Measurements from ENCODE around the gene ZBTB11. TPM values are rescaled to one million over a fixed set of nuclear protein-coding genes. Genes with fewer than 3 reads are reported as not detected.

ZBTB11 gene
- total RNA-seq, 6 experiments from 2014 or later = 5.4 to 8.5 (median 7.9) TPM

DNA sequence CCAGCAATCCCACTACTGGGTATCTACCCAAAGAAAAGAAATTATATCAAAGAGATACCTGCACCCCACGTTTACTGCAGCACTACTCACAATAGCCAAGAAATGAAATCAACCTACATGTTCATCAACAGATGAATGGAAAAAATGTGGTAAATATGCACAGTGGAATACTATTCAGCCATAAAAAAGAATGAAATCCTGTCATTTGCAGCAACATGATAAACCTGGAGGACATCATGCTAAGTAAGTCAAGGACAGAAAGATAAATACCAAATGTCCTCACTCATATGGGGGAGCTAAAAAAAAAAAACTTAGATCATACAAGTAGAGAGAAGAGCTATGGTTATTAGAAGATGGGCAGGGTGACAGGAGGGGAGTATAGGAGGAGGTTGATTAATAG is 9.1 kb downstream of the ZBTB11 start:
- 90% methylated on average over 1 of the region's 1 CpG for WGBS (ENCODE audit: insufficient coverage, low coverage, low lambda C conversion rate, missing lambda C conversion rate)
- TF ChIP-seq POLR2A (IDR thresholded peaks at IDR 0.05) = no peak
- TF ChIP-seq, protein P1, sequence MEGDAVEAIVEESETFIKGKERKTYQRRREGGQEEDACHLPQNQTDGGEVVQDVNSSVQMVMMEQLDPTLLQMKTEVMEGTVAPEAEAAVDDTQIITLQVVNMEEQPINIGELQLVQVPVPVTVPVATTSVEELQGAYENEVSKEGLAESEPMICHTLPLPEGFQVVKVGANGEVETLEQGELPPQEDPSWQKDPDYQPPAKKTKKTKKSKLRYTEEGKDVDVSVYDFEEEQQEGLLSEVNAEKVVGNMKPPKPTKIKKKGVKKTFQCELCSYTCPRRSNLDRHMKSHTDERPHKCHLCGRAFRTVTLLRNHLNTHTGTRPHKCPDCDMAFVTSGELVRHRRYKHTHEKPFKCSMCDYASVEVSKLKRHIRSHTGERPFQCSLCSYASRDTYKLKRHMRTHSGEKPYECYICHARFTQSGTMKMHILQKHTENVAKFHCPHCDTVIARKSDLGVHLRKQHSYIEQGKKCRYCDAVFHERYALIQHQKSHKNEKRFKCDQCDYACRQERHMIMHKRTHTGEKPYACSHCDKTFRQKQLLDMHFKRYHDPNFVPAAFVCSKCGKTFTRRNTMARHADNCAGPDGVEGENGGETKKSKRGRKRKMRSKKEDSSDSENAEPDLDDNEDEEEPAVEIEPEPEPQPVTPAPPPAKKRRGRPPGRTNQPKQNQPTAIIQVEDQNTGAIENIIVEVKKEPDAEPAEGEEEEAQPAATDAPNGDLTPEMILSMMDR (IDR thresholded peaks at IDR 0.05) = no peak
- Histone ChIP-seq H3K36me3 (peaks cover 0 to 35% (median 12%) of the 10 kb centered on the region in 4 donors), H3K4me3 (no peak overlapping the region), H3K27ac (no peak overlapping the region), H3K4me1 (peaks cover 0 to 5% (median 0%) of the 10 kb centered on the region in 4 donors), H3K27me3 (no peaks in the 10 kb centered on the region), H3K9me3 (no peaks in the 10 kb centered on the region)
- no peak for ATAC-seq
- intact Hi-C loops (cut with DNase I) = no loop called here
- no peak for DNase-seq

DNA sequence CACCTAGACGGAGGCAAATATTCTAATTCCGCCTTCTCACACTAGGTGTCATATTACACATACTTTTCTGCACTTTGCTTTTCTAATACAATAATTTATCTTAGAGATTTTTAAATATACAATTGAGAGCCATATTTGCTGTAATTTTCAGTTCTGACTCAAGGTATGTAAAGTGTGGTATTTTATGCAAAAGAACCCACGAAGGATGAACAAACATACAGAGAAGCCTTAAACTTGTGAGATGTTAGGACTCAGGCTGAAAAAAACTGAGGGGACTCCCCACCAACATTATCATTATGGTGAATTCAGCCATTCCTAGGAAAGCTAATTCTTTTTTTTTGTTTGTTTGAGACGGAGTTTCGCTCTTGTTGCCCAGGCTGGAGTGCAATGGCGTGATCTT is 9.6 kb downstream of the ZBTB11 start:
- H3K4me3 ChIP-seq = no peak overlapping the region
- H3K36me3 ChIP-seq = peaks cover 0 to 40% (median 12%) of the 10 kb centered on the region in 4 donors
- no peaks in the 10 kb centered on the region for H3K9me3 ChIP-seq
- H3K27me3 ChIP-seq = no peaks in the 10 kb centered on the region
- peaks cover 0 to under 1% (median 0%) of the 10 kb centered on the region in 4 donors for H3K4me1 ChIP-seq
- 90% methylated on average over 6 of the region's 6 CpGs for WGBS (ENCODE audit: insufficient coverage, low coverage, low lambda C conversion rate, missing lambda C conversion rate)
- ATAC-seq (no peak), DNase-seq (no peak)
- intact Hi-C loops (cut with DNase I) = no loop called here
- no peak overlapping the region for H3K27ac ChIP-seq
- TF ChIP-seq, protein P1 (IDR thresholded peaks at IDR 0.05) = no peak

DNA sequence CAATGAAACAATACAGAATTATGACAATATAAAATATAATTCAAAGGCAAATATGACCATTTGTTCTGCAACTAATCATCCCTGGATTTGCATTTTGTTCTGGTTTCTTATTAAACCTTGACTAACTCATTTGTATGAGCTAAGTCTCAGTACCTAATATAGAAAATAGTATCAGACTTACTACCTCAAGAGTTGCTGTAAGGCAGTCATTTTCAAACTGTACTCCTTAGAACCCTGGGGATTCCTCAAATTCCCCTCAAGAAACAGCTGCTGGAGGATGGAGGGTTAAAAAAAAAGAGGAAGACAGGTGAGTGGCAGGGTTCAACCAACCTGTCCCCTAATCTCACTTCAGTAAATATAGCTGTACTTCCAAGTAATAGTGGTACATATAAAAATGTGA is 11.1 kb downstream of the ZBTB11 start:
- H3K27ac ChIP-seq = no peak overlapping the region
- intact Hi-C loops (cut with DNase I) = no loop called here
- no peaks in the 10 kb centered on the region for H3K4me1 ChIP-seq
- no peaks in the 10 kb centered on the region for H3K9me3 ChIP-seq
- no peak overlapping the region for H3K4me3 ChIP-seq
- no peak for ATAC-seq
- no peaks in the 10 kb centered on the region for H3K27me3 ChIP-seq
- H3K36me3 ChIP-seq = peaks cover 0 to 41% (median 12%) of the 10 kb centered on the region in 4 donors
- TF ChIP-seq POLR2A (IDR thresholded peaks at IDR 0.05) = no peak
- TF ChIP-seq, protein P1 (IDR thresholded peaks at IDR 0.05) = no peak
- DNase-seq = no peak

DNA sequence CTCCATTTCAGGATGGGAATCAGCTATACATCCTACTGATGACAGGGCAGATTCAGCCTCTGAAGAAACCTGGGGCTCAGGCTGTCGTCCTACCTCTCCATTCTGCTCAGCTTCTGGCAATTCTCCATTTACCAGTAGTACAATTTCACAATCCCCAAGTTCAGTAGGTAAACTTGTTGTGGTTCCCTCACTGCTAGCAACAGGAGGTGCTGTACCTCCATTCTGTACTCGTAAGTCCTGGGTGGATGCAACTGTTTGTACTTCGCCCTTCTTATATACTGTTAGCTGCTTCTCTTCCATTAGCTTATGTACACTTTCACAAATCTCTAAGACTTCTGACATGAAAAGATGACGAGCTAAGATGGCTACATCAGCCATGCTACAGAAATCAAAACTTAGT is 11.6 kb downstream of the ZBTB11 start:
- no peaks in the 10 kb centered on the region for H3K27me3 ChIP-seq
- H3K27ac ChIP-seq = no peak overlapping the region
- peaks cover 0 to 44% (median 13%) of the 10 kb centered on the region in 4 donors for H3K36me3 ChIP-seq
- intact Hi-C loops (cut with DNase I) = no loop called here
- H3K4me3 ChIP-seq = no peak overlapping the region
- ATAC-seq (peak; percentile 50 to 81 (median 58)), DNase-seq (no peak)
- no peak for TF ChIP-seq POLR2A (IDR thresholded peaks at IDR 0.05)
- TF ChIP-seq, protein P1 (IDR thresholded peaks at IDR 0.05) = peak in 1 of 4 donors; percentile 9
- no peaks in the 10 kb centered on the region for H3K9me3 ChIP-seq
- H3K4me1 ChIP-seq = no peaks in the 10 kb centered on the region
- 62% methylated on average over 4 of the region's 4 CpGs for WGBS (ENCODE audit: insufficient coverage, low coverage, low lambda C conversion rate, missing lambda C conversion rate)

DNA sequence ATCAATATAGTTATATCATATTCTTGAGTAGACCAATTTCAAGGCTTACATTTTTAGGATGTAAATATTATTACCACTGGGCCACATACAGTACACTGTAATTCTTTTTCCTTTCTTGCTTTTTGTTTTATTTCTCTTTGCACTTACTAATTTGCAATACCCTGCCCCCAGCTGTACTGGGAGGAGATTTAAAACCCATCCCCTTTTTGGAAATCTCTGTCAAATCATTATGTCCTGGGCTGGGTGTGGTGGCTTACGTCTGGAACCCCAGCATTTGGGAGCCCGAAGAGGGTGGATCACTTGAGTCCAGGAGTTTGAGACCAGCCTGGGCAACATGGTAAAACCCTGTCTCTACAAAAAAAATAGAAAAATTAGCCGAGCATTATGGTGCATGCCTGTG is 16.2 kb downstream of the ZBTB11 start:
- WGBS (ENCODE audit: insufficient coverage, low coverage, low lambda C conversion rate, missing lambda C conversion rate) = 93% methylated on average over 3 of the region's 3 CpGs
- no peak overlapping the region for H3K27ac ChIP-seq
- no peak overlapping the region for H3K4me3 ChIP-seq
- peaks cover 0 to 75% (median 22%) of the 10 kb centered on the region in 4 donors for H3K36me3 ChIP-seq
- H3K9me3 ChIP-seq = no peaks in the 10 kb centered on the region
- no peak for ATAC-seq
- H3K27me3 ChIP-seq = no peaks in the 10 kb centered on the region
- intact Hi-C loops (cut with DNase I) = no loop called here
- no peak for DNase-seq
- no peak for TF ChIP-seq POLR2A (IDR thresholded peaks at IDR 0.05)
- TF ChIP-seq, protein P1 (IDR thresholded peaks at IDR 0.05) = no peak
- no peaks in the 10 kb centered on the region for H3K4me1 ChIP-seq
